Epithelial cell of prostate (primary cell): ENCODE results near the gene KISS1R.

Experiments used
- DNase-seq: peaks from one replicate; pipeline ENCODE4 v3.0.0-alpha.2; 2011; ENCODE audit warnings: low read depth, low spot score
- H3K27ac ChIP-seq: fragments of 450-650 bp; 2 replicates; pipeline ENCODE4 v1.5.1; 2017; ENCODE audit warnings: mild to moderate bottlenecking

KISS1R gene

GRCh38 chr19:964761-965694 lies 47.9 kb downstream of the KISS1R start:
- H3K27ac ChIP-seq = no peak overlapping the region
- no peak for DNase-seq

GRCh38 chr19:966485-967088 lies 49.5 kb downstream of the KISS1R start:
- DNase-seq = no peak

More at GRCh38 chr19:966485-967088, 49.5 kb downstream of the KISS1R start:
- no peak overlapping the region for H3K27ac ChIP-seq
